Stomach smooth muscle (tissue), 2 donors: ENCODE measurements around the gene TLE7.

ENCODE experiments used
- H3K27ac ChIP-seq: one replicate; pipeline ENCODE4 v1.7.0; 2013; ENCODE audit warnings: mild to moderate bottlenecking, low read length, inconsistent platforms
- H3K27me3 ChIP-seq, 2 donors: one replicate each; pipeline ENCODE4 v1.7.0; 2013; ENCODE audit warnings: low read length in 2 of 2; ENCODE audit not compliant: insufficient read depth in 2 of 2, control insufficient read depth in 1 of 2
- H3K36me3 ChIP-seq, 2 donors: one replicate each; pipeline ENCODE4 v1.7.0; 2013; ENCODE audit warnings: low read length in 2 of 2; ENCODE audit not compliant: control insufficient read depth in 2 of 2, insufficient read depth in 2 of 2
- H3K4me1 ChIP-seq: one replicate; pipeline ENCODE4 v1.7.0; 2013; ENCODE audit warnings: low read length; ENCODE audit not compliant: control insufficient read depth, insufficient read depth
- H3K4me3 ChIP-seq, 2 donors: one replicate each; pipeline ENCODE4 v1.7.0; 2013; ENCODE audit warnings: low read length in 2 of 2
- H3K9ac ChIP-seq, 2 donors: one replicate each; pipeline ENCODE4 v1.7.0; 2013; ENCODE audit warnings: low read length in 2 of 2, mild to moderate bottlenecking in 1 of 2
- H3K9me3 ChIP-seq, 2 donors: one replicate each; pipeline ENCODE4 v1.7.0; 2013; ENCODE audit warnings: low read length in 2 of 2; ENCODE audit not compliant: control insufficient read depth in 2 of 2
- donor health status: healthy.
- donor health status: Pancreatic carcinoma.

Gene TLE7

GRCh38 chr16:71442051-71442440 is at the start of gene TLE7:
Gene TLE7 (minus strand): TSS chr16:71442054. CDS start chr16:71433324, 8,730 bp downstream.
- no peaks in the 10 kb centered on the region for H3K36me3 ChIP-seq
- no peak within 1 kb of the TSS for H3K27ac ChIP-seq
- no peak within 1 kb of the TSS for H3K9ac ChIP-seq
- peaks cover 8 to 36% of the 10 kb centered on the region in 2 donors for H3K9me3 ChIP-seq
- no peak within 1 kb of the TSS for H3K4me3 ChIP-seq
- H3K4me1 ChIP-seq = no peaks in the 10 kb centered on the region
- H3K27me3 ChIP-seq = peaks cover 4 to 8% of the 10 kb centered on the region in 2 donors

DNA sequence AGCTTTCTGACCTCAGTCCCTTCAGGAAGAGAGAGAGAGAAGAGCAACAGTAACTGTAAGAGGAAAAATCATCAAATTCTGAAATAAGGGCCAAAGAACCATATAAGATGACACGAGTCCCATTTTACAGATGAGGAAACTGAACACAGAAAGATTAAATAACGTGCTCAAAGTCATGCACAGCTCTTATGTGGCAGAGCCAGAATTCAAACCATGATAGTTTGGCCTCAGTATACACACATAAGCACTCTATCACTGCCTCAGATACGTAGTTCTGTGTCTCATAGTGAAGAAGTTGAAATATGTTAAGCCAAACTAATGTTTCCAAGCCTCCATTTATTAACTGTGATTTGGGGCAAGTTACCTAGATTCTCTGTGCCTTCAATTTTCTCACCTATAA is 49.2 kb upstream of the TLE7 start:
- no peaks in the 10 kb centered on the region for H3K27me3 ChIP-seq
- no peaks in the 10 kb centered on the region for H3K36me3 ChIP-seq
- no peak overlapping the region for H3K4me3 ChIP-seq
- H3K9ac ChIP-seq = no peak overlapping the region
- H3K27ac ChIP-seq = no peak overlapping the region
- H3K4me1 ChIP-seq = no peaks in the 10 kb centered on the region
- H3K9me3 ChIP-seq = no peaks in the 10 kb centered on the region

- Histone ChIP-seq H3K9me3 (no peaks in the 10 kb centered on the region), H3K27ac (no peak overlapping the region), H3K4me3 (no peak overlapping the region), H3K9ac (no peak overlapping the region), H3K27me3 (no peaks in the 10 kb centered on the region), H3K36me3 (no peaks in the 10 kb centered on the region), H3K4me1 (no peaks in the 10 kb centered on the region)
Measured at GRCh38 chr16:71490361-71490760, 48.5 kb upstream of the TLE7 start.

GRCh38 chr16:71489122-71489521 is 47.3 kb upstream of the TLE7 start, which contains the start of gene ZNF19:
Gene ZNF19 (minus strand): TSS chr16:71489324. CDS start chr16:71482114, 7,210 bp downstream.
- Histone ChIP-seq H3K9me3 (no peaks in the 10 kb centered on the region), H3K4me1 (no peaks in the 10 kb centered on the region), H3K36me3 (no peaks in the 10 kb centered on the region), H3K27ac (no peak within 1 kb of the TSS), H3K9ac (no peak within 1 kb of the TSS), H3K27me3 (no peaks in the 10 kb centered on the region), H3K4me3 (no peak within 1 kb of the TSS)

- H3K4me1 ChIP-seq = no peaks in the 10 kb centered on the region
- H3K36me3 ChIP-seq = peaks cover 3 to 4% of the 10 kb centered on the region in 2 donors
- H3K27ac ChIP-seq = peak overlapping the region; percentile 98
- peak overlapping the region; percentile 77 to 98 for H3K4me3 ChIP-seq
- no peaks in the 10 kb centered on the region for H3K9me3 ChIP-seq
- H3K9ac ChIP-seq = peak overlapping the region; percentile 84 to 99
- H3K27me3 ChIP-seq = no peaks in the 10 kb centered on the region
Measured at GRCh38 chr16:71484006-71484893, 42.4 kb upstream of the TLE7 start.

DNA sequence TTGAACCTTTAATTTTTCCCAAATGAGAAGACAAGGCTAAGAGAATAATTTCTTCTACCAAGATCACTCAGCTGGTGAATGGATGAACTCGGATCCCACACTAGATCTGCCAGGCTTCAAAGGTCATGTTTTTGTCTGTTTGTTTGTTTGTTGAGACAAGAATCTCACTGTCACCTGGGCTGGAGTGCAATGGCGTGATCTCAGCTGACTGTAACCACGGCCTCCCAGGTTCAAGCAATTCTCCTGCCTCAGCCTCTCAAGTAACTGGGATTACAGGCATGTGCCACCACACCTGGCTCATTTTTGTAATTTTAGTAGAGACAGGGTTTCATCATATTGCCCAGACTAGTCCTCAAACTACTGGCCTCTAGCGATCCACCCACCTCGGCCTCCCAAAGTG is 40.7 kb upstream of the TLE7 start:
- Histone ChIP-seq H3K9ac (no peak overlapping the region), H3K27ac (no peak overlapping the region), H3K36me3 (peaks cover 12 to 13% of the 10 kb centered on the region in 2 donors), H3K4me1 (no peaks in the 10 kb centered on the region), H3K27me3 (no peaks in the 10 kb centered on the region), H3K4me3 (no peak overlapping the region), H3K9me3 (no peaks in the 10 kb centered on the region)

DNA sequence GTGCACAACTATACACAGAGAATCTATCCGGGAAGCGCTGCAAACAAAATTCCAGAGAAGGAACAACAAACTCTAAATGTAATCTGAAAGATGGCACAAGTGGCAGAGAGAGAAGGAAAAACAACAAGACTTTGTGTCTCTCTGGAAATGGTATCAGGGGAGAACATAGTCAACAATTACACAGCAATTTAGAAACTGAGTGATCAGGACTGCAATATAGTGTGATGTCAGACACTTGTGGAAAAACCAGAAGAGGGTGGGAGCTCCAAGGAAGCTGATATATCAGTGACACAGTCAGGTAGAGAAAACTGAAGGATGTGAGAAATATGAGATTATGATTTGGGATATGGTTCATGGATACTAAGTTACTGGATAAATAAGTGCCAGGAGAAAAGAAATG is 39.1 kb upstream of the TLE7 start:
- Histone ChIP-seq H3K4me1 (no peaks in the 10 kb centered on the region), H3K4me3 (no peak overlapping the region), H3K36me3 (peaks cover 21 to 28% of the 10 kb centered on the region in 2 donors), H3K9ac (no peak overlapping the region), H3K27ac (no peak overlapping the region), H3K9me3 (no peaks in the 10 kb centered on the region), H3K27me3 (no peaks in the 10 kb centered on the region)

DNA sequence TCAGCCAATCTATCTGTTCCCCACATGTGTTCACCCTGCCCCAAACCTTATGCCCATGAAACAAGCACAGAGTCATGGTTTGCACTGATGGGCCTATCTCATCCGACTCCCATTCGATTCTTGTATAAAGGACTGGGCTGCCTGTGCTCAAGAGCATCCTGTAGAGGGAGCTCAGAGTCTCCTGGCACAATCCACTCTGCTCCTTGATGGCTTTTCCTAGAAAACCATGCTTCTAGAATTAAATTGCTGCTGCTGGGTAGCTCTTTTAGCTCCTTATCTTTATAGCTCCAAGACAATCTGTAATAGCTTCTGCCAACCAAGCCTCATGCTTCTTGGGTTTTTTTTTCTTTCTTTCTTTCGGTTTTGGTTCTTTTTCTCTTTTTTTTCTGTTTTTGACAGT is 37.6 kb upstream of the TLE7 start:
- no peak overlapping the region for H3K9ac ChIP-seq
- H3K4me3 ChIP-seq = no peak overlapping the region
- peaks cover 31 to 42% of the 10 kb centered on the region in 2 donors for H3K36me3 ChIP-seq
- no peaks in the 10 kb centered on the region for H3K27me3 ChIP-seq
- H3K9me3 ChIP-seq = no peaks in the 10 kb centered on the region
- H3K27ac ChIP-seq = no peak overlapping the region
- H3K4me1 ChIP-seq = no peaks in the 10 kb centered on the region

DNA sequence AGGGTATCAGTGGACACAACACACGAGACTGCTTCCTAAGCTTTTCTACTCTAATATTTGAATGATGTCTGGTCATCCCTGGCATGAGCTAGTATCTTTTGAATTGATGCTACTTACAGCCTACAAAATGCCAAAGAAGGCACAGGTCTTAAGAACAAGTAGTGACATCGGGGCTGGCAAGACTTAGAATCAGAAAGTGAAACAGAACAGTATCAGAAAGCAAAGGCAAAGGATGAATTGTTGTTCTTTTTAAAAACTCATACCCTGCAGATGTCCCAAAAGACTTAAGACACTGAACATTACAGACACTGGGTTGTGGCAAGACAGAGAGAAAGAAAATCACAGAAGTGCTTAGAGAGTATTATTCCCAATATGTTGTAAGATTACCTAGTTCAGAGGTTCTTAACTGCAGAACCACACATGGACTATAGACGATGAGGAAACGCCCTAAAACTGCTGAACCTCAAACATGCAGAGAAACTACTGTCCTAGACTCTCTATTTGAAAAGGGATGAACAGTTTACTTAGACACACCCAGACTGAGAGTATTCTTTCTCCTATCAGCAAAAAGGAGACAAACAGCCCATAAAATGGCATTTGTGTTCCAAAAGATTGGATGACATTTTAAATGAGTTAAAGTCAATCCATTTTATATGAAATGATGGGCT is 34.7 kb upstream of the TLE7 start:
- Histone ChIP-seq H3K36me3 (peaks cover 37 to 46% of the 10 kb centered on the region in 2 donors), H3K27ac (no peak overlapping the region), H3K4me3 (no peak overlapping the region), H3K4me1 (no peaks in the 10 kb centered on the region), H3K9me3 (no peaks in the 10 kb centered on the region), H3K27me3 (no peaks in the 10 kb centered on the region), H3K9ac (no peak overlapping the region)

- Histone ChIP-seq H3K9me3 (no peaks in the 10 kb centered on the region), H3K4me3 (no peak overlapping the region), H3K27me3 (no peaks in the 10 kb centered on the region), H3K9ac (no peak overlapping the region), H3K36me3 (peaks cover 40 to 42% of the 10 kb centered on the region in 2 donors), H3K27ac (no peak overlapping the region), H3K4me1 (no peaks in the 10 kb centered on the region)
Measured at GRCh38 chr16:71474864-71475263, 33.0 kb upstream of the TLE7 start.

DNA sequence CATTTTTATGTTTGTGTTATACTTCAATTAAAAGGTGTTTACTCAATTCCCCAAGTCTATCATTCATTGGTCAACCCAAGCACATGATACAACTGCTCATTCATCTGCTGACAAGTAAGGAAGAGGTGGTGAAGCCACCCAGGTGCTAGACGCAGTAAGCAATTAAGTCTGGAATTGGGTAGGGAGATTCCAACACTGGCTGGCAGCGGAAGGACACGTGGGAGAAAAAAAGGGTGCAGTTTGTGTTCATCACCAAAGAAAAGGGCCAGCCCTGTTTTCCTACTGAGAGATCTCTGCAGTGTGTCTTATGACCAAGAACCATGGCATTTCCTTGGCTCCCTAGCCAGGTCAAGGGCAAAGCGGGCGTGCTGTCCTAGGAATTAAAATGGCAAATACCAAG is 32.0 kb upstream of the TLE7 start:
- Histone ChIP-seq H3K4me1 (no peaks in the 10 kb centered on the region), H3K4me3 (no peak overlapping the region), H3K27ac (no peak overlapping the region), H3K9me3 (no peaks in the 10 kb centered on the region), H3K9ac (no peak overlapping the region), H3K36me3 (peaks cover 37 to 42% of the 10 kb centered on the region in 2 donors), H3K27me3 (no peaks in the 10 kb centered on the region)
